ENCODE measurements around the gene ZNF584.

ZNF584 gene

GRCh38 chr19:58364146-58364545 is 44.3 kb upstream of the ZNF584 start:
- Histone ChIP-seq H3K36me3 (ENCODE audit: insufficient read depth, low read length) (no peaks in the 10 kb centered on the region), H3K27me3 (ENCODE audit: insufficient read depth, low read length, poor library complexity, severe bottlenecking) (no peaks in the 10 kb centered on the region), H3F3A (ENCODE audit: low read depth) (no peaks in the 10 kb centered on the region), H3K9me2 (replicated peaks; ENCODE audit: low read depth, low read length) (no peaks in the 10 kb centered on the region), H3K4me2 (ENCODE audit: low read depth, low read length, poor library complexity, severe bottlenecking) (no peak overlapping the region), H3K9me3 (ENCODE audit: insufficient read depth, low read depth, low read length) (no peaks in the 10 kb centered on the region), H3K79me2 (ENCODE audit: insufficient read depth, low read length) (no peaks in the 10 kb centered on the region), H3K4me3 (ENCODE audit: low read length, poor library complexity, severe bottlenecking) (no peak overlapping the region), H3K9ac (ENCODE audit: low read depth, low read length, poor library complexity, severe bottlenecking) (no peak overlapping the region), H4K20me1 (ENCODE audit: insufficient read depth, low read length, poor library complexity, severe bottlenecking) (no peaks in the 10 kb centered on the region), H3K4me1 (ENCODE audit: insufficient read depth, low read length, poor library complexity, severe bottlenecking) (peaks cover 17% of the 10 kb centered on the region), H2AFZ (ENCODE audit: low read length) (no peak overlapping the region)
- TF ChIP-seq, protein P1, sequence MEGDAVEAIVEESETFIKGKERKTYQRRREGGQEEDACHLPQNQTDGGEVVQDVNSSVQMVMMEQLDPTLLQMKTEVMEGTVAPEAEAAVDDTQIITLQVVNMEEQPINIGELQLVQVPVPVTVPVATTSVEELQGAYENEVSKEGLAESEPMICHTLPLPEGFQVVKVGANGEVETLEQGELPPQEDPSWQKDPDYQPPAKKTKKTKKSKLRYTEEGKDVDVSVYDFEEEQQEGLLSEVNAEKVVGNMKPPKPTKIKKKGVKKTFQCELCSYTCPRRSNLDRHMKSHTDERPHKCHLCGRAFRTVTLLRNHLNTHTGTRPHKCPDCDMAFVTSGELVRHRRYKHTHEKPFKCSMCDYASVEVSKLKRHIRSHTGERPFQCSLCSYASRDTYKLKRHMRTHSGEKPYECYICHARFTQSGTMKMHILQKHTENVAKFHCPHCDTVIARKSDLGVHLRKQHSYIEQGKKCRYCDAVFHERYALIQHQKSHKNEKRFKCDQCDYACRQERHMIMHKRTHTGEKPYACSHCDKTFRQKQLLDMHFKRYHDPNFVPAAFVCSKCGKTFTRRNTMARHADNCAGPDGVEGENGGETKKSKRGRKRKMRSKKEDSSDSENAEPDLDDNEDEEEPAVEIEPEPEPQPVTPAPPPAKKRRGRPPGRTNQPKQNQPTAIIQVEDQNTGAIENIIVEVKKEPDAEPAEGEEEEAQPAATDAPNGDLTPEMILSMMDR (conservative IDR thresholded peaks at IDR 0.05; ENCODE audit: low read length), result no peak
- TF ChIP-seq EZH2phosphoT487 (IDR thresholded peaks at IDR 0.05; ENCODE audit: borderline replicate concordance), result no peak

DNA sequence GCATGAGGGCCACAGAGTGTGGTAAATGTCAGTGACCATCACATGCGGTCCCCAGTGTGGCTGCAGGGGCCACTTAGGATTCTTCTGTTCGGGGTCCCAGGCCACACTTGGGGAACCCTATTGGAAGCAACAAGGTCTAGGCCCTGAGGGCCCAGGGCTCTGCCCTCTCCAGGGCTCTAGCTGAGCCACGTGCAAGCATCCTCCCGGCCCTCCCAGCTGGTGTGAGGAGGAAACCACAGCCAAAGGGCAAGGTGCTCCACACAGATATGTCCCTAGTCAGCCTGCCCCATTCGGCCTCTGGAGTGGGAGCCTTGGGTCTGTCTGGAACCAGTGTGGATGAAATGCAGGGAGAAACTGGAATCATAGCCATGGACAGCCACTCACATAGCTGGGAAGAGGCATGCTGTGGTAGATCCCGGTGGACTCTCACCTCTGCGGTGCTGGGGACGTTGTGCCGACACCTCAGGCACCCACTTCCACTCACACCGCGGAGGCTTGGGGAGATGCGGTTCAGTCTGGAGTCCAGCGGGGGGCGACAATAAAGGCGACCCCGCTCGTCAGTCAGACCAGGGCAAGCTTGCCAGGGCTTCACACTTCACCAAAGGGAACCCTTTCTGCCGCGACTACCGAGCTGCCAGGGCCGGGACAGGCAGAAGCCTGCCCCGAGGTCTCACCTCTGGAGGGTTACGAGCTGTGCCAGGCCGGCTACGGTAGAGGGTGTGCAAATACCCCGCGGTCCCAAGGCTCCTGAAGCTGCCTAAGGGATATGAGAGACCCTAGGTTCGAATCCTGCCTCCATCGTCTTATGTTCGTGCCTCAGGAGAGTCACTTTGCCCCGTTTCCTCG is 41.6 kb upstream of the ZNF584 start:
- H3K9me3 ChIP-seq (ENCODE audit: insufficient read depth, low read depth, low read length), result no peaks in the 10 kb centered on the region

DNA sequence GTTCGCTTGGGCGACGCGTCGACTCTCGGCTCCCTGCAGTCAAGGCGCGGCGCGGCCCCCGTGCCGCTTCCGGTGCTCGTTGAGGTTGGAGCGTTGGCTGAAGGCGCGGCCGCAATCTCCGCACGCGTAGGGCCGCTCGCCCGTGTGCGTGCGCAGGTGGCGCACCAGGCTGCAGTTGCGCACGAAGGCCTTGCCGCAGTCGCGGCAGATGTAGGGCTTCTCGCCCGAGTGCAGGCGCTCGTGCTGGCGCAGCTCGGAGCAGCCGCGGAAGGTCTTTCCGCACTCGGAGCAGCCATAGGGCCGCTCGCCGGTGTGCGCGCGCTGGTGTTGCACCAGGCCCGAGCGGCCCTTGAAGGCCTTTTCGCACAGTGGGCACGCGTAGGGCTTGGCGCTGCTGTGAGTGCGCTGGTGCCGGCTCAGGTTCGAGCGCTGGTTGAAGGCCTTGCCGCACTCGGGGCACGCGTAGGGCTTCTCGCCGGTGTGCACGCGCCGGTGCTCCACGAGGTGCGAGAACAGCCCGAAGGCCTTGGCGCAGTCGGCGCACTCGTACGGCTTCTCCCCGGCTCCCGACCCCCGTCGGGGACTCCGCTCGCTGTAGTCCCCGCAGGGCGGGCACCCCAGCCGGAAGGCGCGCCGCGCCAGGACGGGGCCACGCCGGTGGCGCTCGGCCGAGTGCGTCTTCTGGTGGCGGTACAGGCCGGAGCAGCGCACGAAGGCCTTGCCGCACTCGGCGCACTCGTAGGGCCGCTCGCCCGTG is 40.6 kb upstream of the ZNF584 start:
- TF ChIP-seq EZH2phosphoT487 (IDR thresholded peaks at IDR 0.05; ENCODE audit: borderline replicate concordance), result no peak
- TF ChIP-seq, protein P1 (conservative IDR thresholded peaks at IDR 0.05; ENCODE audit: low read length), result no peak
- Histone ChIP-seq H3K4me3 (ENCODE audit: low read length, poor library complexity, severe bottlenecking) (no peak overlapping the region), H3K36me3 (ENCODE audit: insufficient read depth, low read length) (no peaks in the 10 kb centered on the region), H3K79me2 (ENCODE audit: insufficient read depth, low read length) (no peaks in the 10 kb centered on the region), H3K4me2 (ENCODE audit: low read depth, low read length, poor library complexity, severe bottlenecking) (no peak overlapping the region), H3K4me1 (ENCODE audit: insufficient read depth, low read length, poor library complexity, severe bottlenecking) (peaks cover 5% of the 10 kb centered on the region), H2AFZ (ENCODE audit: low read length) (no peak overlapping the region), H3K9me2 (replicated peaks; ENCODE audit: low read depth, low read length) (no peaks in the 10 kb centered on the region), H3K27me3 (ENCODE audit: insufficient read depth, low read length, poor library complexity, severe bottlenecking) (no peaks in the 10 kb centered on the region), H3F3A (ENCODE audit: low read depth) (no peaks in the 10 kb centered on the region), H3K9ac (ENCODE audit: low read depth, low read length, poor library complexity, severe bottlenecking) (no peak overlapping the region), H3K9me3 (ENCODE audit: insufficient read depth, low read depth, low read length) (no peaks in the 10 kb centered on the region), H4K20me1 (ENCODE audit: insufficient read depth, low read length, poor library complexity, severe bottlenecking) (no peaks in the 10 kb centered on the region)

More for the DNA sequence above, 41.6 kb upstream of the ZNF584 start:
- no peak overlapping the region for H2AFZ ChIP-seq (ENCODE audit: low read length)
- no peaks in the 10 kb centered on the region for H3K79me2 ChIP-seq (ENCODE audit: insufficient read depth, low read length)
- H3K9ac ChIP-seq (ENCODE audit: low read depth, low read length, poor library complexity, severe bottlenecking), result no peak overlapping the region
- H3K9me2 ChIP-seq (replicated peaks; ENCODE audit: low read depth, low read length), result no peaks in the 10 kb centered on the region
- no peaks in the 10 kb centered on the region for H3F3A ChIP-seq (ENCODE audit: low read depth)
- no peak for TF ChIP-seq EZH2phosphoT487 (IDR thresholded peaks at IDR 0.05; ENCODE audit: borderline replicate concordance)
- TF ChIP-seq, protein P1 (conservative IDR thresholded peaks at IDR 0.05; ENCODE audit: low read length), result peak; percentile 50
- H3K4me1 ChIP-seq (ENCODE audit: insufficient read depth, low read length, poor library complexity, severe bottlenecking), result peaks cover 9% of the 10 kb centered on the region
- no peaks in the 10 kb centered on the region for H3K27me3 ChIP-seq (ENCODE audit: insufficient read depth, low read length, poor library complexity, severe bottlenecking)
- H3K4me3 ChIP-seq (ENCODE audit: low read length, poor library complexity, severe bottlenecking), result no peak overlapping the region
- H4K20me1 ChIP-seq (ENCODE audit: insufficient read depth, low read length, poor library complexity, severe bottlenecking), result no peaks in the 10 kb centered on the region
- no peak overlapping the region for H3K4me2 ChIP-seq (ENCODE audit: low read depth, low read length, poor library complexity, severe bottlenecking)
- H3K36me3 ChIP-seq (ENCODE audit: insufficient read depth, low read length), result no peaks in the 10 kb centered on the region

Data from Loucy (cell line).